SK-N-SH (cell line): ENCODE results near the gene GATAD2A. TPM values are rescaled to one million over a fixed set of nuclear protein-coding genes. Genes with fewer than 3 reads are reported as not detected.

Experiments
- CTCF ChIA-PET: fragments of 300-600, 350-600 bp; formaldehyde crosslinking; extraction: SDS; loops from one replicate; lab custom pipeline; 2021; lab: Yijun Ruan, JAX
- POLR2A ChIA-PET: fragments of 350-600 bp; sonication (Branson Sonifier 250); formaldehyde crosslinking; extraction: SDS; loops from one replicate; lab custom pipeline; 2020; ENCODE audit warnings: antibody characterized with exemption, inconsistent platforms; lab: Yijun Ruan, JAX
- DNase-seq: peaks from one replicate; pipeline ENCODE4 v3.0.0; 2012
- H2AFZ ChIP-seq: fragments of 200-600 bp; sonication (generic); 2 replicates; pipeline ENCODE4 v1.8.1; 2016; ENCODE audit warnings: antibody characterized with exemption, mild to moderate bottlenecking, low read depth
- H3F3A ChIP-seq: fragments of 200-600 bp; sonication (generic); replicated peaks from 2 replicates; pipeline ENCODE3; 2016; ENCODE audit warnings: antibody characterized with exemption, mild to moderate bottlenecking; ENCODE audit not compliant: insufficient read depth
- H3K27ac ChIP-seq, 2 experiments: fragments of 200-500 bp in 1 of 2; fragments of 200-600 bp in 1 of 2; sonication (Bioruptor generic) in 1 of 2; sonication (generic), shearing (Covaris generic) in 1 of 2; 2 replicates each; pipeline versions ENCODE4 v1.5.1 to v1.6.1; 2014 to 2016; ENCODE audit warnings: low read depth in 2 of 2, inconsistent platforms in 1 of 2, low read length in 1 of 2, mild to moderate bottlenecking in 1 of 2, mixed read lengths in 1 of 2
- H3K27me3 ChIP-seq: fragments of 200-600 bp; sonication (generic), shearing (Covaris generic); 2 replicates; pipeline ENCODE4 v1.6.1; 2016; ENCODE audit warnings: mixed run types; ENCODE audit not compliant: insufficient read depth
- H3K36me3 ChIP-seq, 2 experiments: fragments of 200-500 bp in 1 of 2; fragments of 200-600 bp in 1 of 2; sonication (Bioruptor generic) in 1 of 2; sonication (generic) in 1 of 2; replicated peaks in 1 of 2; 2 replicates each; pipeline versions ENCODE3 to v1.5.1; 2014 to 2016; ENCODE audit warnings: low read length in 1 of 2, mild to moderate bottlenecking in 1 of 2; ENCODE audit not compliant: insufficient read depth in 2 of 2, control insufficient read depth in 1 of 2
- H3K4me1 ChIP-seq, 2 experiments: fragments of 200-500 bp in 1 of 2; fragments of 200-600 bp in 1 of 2; sonication (Bioruptor generic) in 1 of 2; sonication (generic), shearing (Covaris generic) in 1 of 2; 2 replicates each; pipeline versions ENCODE4 v1.5.1 to v1.6.1; 2014 to 2016; ENCODE audit warnings: low read depth in 1 of 2, low read length in 1 of 2, mixed run types in 1 of 2; ENCODE audit not compliant: insufficient read depth in 2 of 2, control insufficient read depth in 1 of 2
- H3K4me2 ChIP-seq: fragments of 200-600 bp; sonication (generic), shearing (Covaris generic); 2 replicates; pipeline ENCODE4 v1.6.1; 2017; ENCODE audit warnings: mixed run types
- H3K4me3 ChIP-seq, 2 experiments: fragments of 200-500 bp in 1 of 2; fragments of 200-600 bp in 1 of 2; sonication (Bioruptor generic) in 1 of 2; sonication (generic), shearing (Covaris generic) in 1 of 2; 2 replicates each; pipeline versions ENCODE4 v1.5.1 to v1.8.1; 2014 to 2016; ENCODE audit warnings: low read depth in 2 of 2, inconsistent platforms in 1 of 2, low read length in 1 of 2, mild to moderate bottlenecking in 1 of 2, mixed read lengths in 1 of 2, moderate library complexity in 1 of 2
- H3K79me2 ChIP-seq: fragments of 200-600 bp; sonication (generic); 2 replicates; pipeline ENCODE4 v1.8.1; 2017; ENCODE audit warnings: mild to moderate bottlenecking; ENCODE audit not compliant: insufficient read depth
- H3K9ac ChIP-seq: fragments of 200-600 bp; sonication (generic); 2 replicates; pipeline ENCODE4 v1.6.1; 2017; ENCODE audit warnings: mixed run types
- H3K9me2 ChIP-seq: fragments of 200-600 bp; sonication (generic); 2 replicates; pipeline ENCODE4 v1.6.1; 2017; ENCODE audit warnings: mixed run types
- H3K9me3 ChIP-seq: fragments of 200-600 bp; sonication (generic); 2 replicates; pipeline ENCODE4 v1.6.1; 2017; ENCODE audit warnings: mixed run types, mild to moderate bottlenecking, moderate library complexity
- H4K20me1 ChIP-seq: fragments of 200-600 bp; sonication (generic); 2 replicates; pipeline ENCODE4 v1.6.1; 2017; ENCODE audit warnings: mild to moderate bottlenecking, mixed run types; ENCODE audit not compliant: insufficient read depth
- CTCF ChIP-seq: fragments of 200-600 bp; sonication (generic); IDR thresholded peaks from 2 replicates; pipeline ENCODE4 v1.6.1; 2017; ENCODE audit warnings: antibody characterized with exemption, mild to moderate bottlenecking, moderate library complexity
- FOXJ3 ChIP-seq: sonication (generic); formaldehyde crosslinking; IDR thresholded peaks from 2 replicates; pipeline ENCODE4 v1.5.1; 2020; ENCODE audit warnings: mild to moderate bottlenecking, missing genetic modification reagents
- FOXM1 ChIP-seq: IDR thresholded peaks from 2 replicates; pipeline ENCODE4 v1.4.0; 2012; ENCODE audit warnings: low read depth, mild to moderate bottlenecking
- MAX ChIP-seq: IDR thresholded peaks from 2 replicates; pipeline ENCODE4 v1.4.0; 2012; ENCODE audit warnings: low read depth
- MXI1 ChIP-seq: IDR thresholded peaks from 2 replicates; pipeline ENCODE4 v1.6.1; 2012; ENCODE audit warnings: mild to moderate bottlenecking, low read depth, low read length, improper control_type of control experiment
- NFIC ChIP-seq: IDR thresholded peaks from 2 replicates; pipeline ENCODE4 v1.4.0; 2012; ENCODE audit warnings: borderline replicate concordance
- PBX3 ChIP-seq: IDR thresholded peaks from 2 replicates; pipeline ENCODE4; 2012
- RFX5 ChIP-seq: IDR thresholded peaks from 2 replicates; pipeline ENCODE4 v1.6.1; 2012; ENCODE audit warnings: mild to moderate bottlenecking, improper control_type of control experiment, low read length
- TCF12 ChIP-seq: IDR thresholded peaks from 2 replicates; pipeline ENCODE4 v1.4.0; 2012
- TEAD4 ChIP-seq: IDR thresholded peaks from 2 replicates; pipeline ENCODE4 v1.4.0; 2012; ENCODE audit warnings: mild to moderate bottlenecking, borderline replicate concordance; ENCODE audit not compliant: insufficient read depth
- USF1 ChIP-seq: IDR thresholded peaks from 2 replicates; pipeline ENCODE4 v1.4.0; 2012; ENCODE audit warnings: low read depth, borderline replicate concordance
- YY1 ChIP-seq: IDR thresholded peaks from 2 replicates; pipeline ENCODE4 v1.4.0; 2012; ENCODE audit warnings: low read depth, mild to moderate bottlenecking
- WGBS: methylation state at CpG from one replicate; pipeline ENCODE4 v1.1.6; 2017; ENCODE audit warnings: low lambda C conversion rate; 5-methylcytosine and 5-hydroxymethylcytosine counted together
- polyA plus RNA-seq, 3 experiments: library from polyadenylated mRNA; depleted of rRNA; stranded (reverse); fragments of >200 nt; gene quantifications; 2 replicates each; pipeline ENCODE4 v1.2.3, GENCODE V29; 2012

GATAD2A gene
- polyA plus RNA-seq, 1 of the 3 experiments (the other 2 are of a cell fraction), result 36.6 TPM

- H3K36me3 ChIP-seq, result peaks cover 5 to 12% of the 10 kb centered on the region in 2 experiments
- ChIA-PET CTCF (interaction anchor here (1.2 to 15.3 kb wide), 6 partner anchors 14 to 187 kb away, joined by 3 to 258 read pairs (median 28); partner anchors contain the start of genes GMIP, NDUFA13 and TSSK6), POLR2A (no interaction called here)
Observed at GRCh38 chr19:19530423-19530804, 124.9 kb downstream of the GATAD2A start.

GRCh38 chr19:19530889-19531288, 125.4 kb downstream of the GATAD2A start:
- Histone ChIP-seq H3K9ac (no peak overlapping the region), H3K36me3 (peaks cover 5 to 11% of the 10 kb centered on the region in 2 experiments), H4K20me1 (peaks cover 16% of the 10 kb centered on the region), H3K27ac (no peak overlapping the region), H3K4me2 (no peak overlapping the region), H3K4me1 (peaks cover 0 to 14% of the 10 kb centered on the region in 2 experiments; a peak in 1 of 4 replicates), H3K9me3 (no peaks in the 10 kb centered on the region), H3K9me2 (no peaks in the 10 kb centered on the region), H3K27me3 (no peaks in the 10 kb centered on the region), H2AFZ (no peak overlapping the region), H3K79me2 (peaks cover 3% of the 10 kb centered on the region; the same call in 1 of the 2 replicates), H3F3A (peaks cover 14% of the 10 kb centered on the region), H3K4me3 (no peak overlapping the region)
- POLR2A ChIA-PET, result interaction anchor here (0.6 kb wide), 1 partner anchor 95 kb away, joined by 3 read pairs; no protein-coding TSS in a partner anchor
- 91% methylated on average over 4 of the region's 4 CpGs for WGBS
- no peak for DNase-seq
- CTCF ChIA-PET, result interaction anchor here (1.2 to 15.3 kb wide), 8 partner anchors 10 to 188 kb away, joined by 3 to 258 read pairs (median 16); partner anchors contain the start of genes GMIP, NDUFA13 and TSSK6
- TF ChIP-seq CTCF (no peak), PBX3 (no peak)

More at GRCh38 chr19:19530423-19530804, 124.9 kb downstream of the GATAD2A start:
- Histone ChIP-seq H2AFZ (no peak overlapping the region), H3K4me2 (no peak overlapping the region), H4K20me1 (peaks cover 21% of the 10 kb centered on the region), H3K9ac (no peak overlapping the region), H3K27me3 (no peaks in the 10 kb centered on the region), H3F3A (peaks cover 14% of the 10 kb centered on the region), H3K4me1 (peaks cover 0 to 14% of the 10 kb centered on the region in 2 experiments; a peak in 1 of 4 replicates), H3K4me3 (no peak overlapping the region), H3K9me2 (no peaks in the 10 kb centered on the region), H3K9me3 (no peaks in the 10 kb centered on the region), H3K27ac (no peak overlapping the region), H3K79me2 (peaks cover 3% of the 10 kb centered on the region; the same call in 1 of the 2 replicates)
- TF ChIP-seq MAX, result no peak
- TF ChIP-seq FOXM1, result no peak
- TF ChIP-seq MXI1, result no peak
- no peak for TF ChIP-seq RFX5
- no peak for TF ChIP-seq TEAD4
- TF ChIP-seq CTCF, result no peak
- no peak for TF ChIP-seq TCF12
- TF ChIP-seq USF1, result no peak
- no peak for TF ChIP-seq YY1
- TF ChIP-seq FOXJ3 (CRISPR knock-in tag), result no peak
- no peak for TF ChIP-seq NFIC
- no peak for DNase-seq
- WGBS, result 89% methylated on average over 8 of the region's 9 CpGs
